Astrocyte (in vitro differentiated cells and primary cell): ENCODE results near the gene FEM1B.

Source experiments
- CTCF ChIP-seq: IDR thresholded peaks from 2 replicates; pipeline ENCODE4 v1.5.1; 2011; ENCODE audit warnings: low read depth, mild to moderate bottlenecking, inconsistent platforms, low read length, moderate library complexity; ENCODE audit not compliant: insufficient read depth
- EZH2 ChIP-seq: IDR thresholded peaks from 2 replicates; pipeline ENCODE4 v1.6.1; 2012; ENCODE audit warnings: mild to moderate bottlenecking, low read length, inconsistent platforms; ENCODE audit not compliant: insufficient read depth

DNA sequence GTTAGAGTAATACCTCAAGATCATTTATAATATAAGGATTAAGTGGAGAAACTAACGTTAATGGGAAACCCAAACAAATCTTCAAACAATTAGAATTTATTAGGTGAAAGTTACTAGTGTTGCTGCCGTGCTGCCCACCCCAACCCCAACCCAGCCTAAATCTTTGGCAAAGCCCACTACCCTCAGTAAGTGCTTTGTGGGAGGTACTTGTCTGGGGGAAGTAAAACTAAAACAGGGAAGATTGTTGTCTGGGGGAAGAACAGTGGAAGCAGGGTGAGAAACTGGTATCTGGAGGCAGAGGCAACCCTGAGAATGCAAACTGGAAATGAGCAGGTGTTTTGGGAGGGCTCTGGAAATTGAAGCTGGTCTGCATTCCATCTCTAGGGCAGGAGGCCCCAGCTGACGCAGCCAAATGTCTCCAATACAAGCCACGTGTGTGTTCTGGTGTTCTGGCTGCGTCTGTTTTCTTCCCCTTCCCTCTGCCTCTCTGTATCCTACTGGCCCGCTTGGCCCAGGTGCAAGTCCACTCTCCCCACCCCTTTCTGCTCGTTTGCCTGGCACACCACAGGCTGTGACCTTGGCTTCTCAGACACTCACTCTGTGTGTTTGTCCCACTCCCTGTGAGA lies 32.7 kb downstream of the FEM1B start:
- TF ChIP-seq CTCF: no peak
- no peak for TF ChIP-seq EZH2
